Urothelium cell line (cell line): ENCODE results near the gene LTBP1.
"Not testable (repeated sequence)": the region's sequence is repeated elsewhere in the genome, so short reads cannot be mapped to it uniquely, and the experiment has no call there.

Experiments
- DNase-seq: peaks from one replicate; pipeline ENCODE4 v3.0.0; 2011; ENCODE audit warnings: low spot score, mixed read lengths
- FAIRE-seq: peaks from 2 replicates; lab custom pipeline; 2011; peaks lifted over from hg19 to GRCh38; lab: Jason Lieb, UNC

LTBP1 gene

DNA sequence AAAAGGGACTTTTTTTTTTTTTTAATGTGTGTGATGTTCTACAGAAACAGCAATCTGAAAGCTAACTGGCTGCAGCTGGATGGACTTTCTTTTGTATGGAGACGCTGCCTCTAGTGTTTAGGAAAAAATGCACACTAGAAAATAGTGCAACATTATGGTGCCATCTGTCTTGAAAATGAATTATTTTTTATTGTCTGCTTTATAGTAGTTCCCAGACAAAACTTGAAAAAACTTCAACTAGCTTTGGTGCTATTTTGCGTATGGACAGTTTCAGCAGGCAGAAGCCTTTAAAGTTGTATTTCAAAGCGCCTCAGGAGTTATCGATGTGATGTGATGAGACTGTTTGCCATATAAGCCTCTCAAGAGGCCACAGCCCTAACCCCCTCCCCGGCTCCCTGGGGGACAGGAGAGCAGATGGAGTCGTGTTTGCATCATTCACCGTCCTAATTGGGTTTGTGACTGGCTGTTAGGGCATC lies 86.9 kb downstream of the LTBP1 start:
- FAIRE-seq = no peak

DNA sequence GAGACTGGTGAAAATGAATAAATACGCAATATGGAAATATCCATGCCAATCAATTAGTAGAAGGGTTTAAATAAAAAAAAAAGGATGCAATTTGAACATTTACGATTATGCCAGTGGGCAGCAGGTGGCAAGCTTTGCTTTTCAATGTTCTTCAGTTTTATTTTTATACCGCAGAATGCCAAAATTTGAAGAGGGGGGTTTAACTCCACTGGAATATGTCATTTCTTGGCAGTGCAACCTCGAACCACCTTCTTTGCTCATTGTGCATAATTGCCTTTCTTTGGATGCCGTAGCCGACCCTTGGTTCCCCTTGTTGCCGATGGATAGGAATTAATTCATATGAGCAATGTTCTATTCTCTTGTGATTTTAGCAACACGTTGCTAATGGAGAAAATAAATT lies 88.0 kb downstream of the LTBP1 start:
- DNase-seq = no peak
- FAIRE-seq = no peak

More for the DNA sequence above, 86.9 kb downstream of the LTBP1 start:
- no peak for DNase-seq

DNA sequence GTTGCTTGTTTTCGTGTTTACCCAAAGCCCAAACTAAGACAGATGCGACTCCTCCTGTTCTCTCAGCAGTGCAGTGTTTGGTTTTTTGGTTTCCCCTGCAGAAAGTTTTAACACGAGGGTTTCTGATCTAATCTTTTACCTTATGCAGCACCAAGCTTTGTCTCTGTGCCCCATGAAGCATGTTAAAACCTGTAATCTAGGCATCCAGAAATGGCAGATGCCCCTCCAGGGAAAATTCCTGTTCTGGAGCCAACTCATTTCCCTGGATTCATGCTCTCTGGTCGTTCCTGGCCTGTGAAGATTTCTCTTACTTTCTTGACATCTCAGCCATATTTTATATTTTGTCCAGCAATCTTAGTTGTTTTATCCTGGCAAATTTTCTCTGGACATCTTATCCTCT lies 91.5 kb downstream of the LTBP1 start:
- DNase-seq (no peak), FAIRE-seq (no peak)

DNA sequence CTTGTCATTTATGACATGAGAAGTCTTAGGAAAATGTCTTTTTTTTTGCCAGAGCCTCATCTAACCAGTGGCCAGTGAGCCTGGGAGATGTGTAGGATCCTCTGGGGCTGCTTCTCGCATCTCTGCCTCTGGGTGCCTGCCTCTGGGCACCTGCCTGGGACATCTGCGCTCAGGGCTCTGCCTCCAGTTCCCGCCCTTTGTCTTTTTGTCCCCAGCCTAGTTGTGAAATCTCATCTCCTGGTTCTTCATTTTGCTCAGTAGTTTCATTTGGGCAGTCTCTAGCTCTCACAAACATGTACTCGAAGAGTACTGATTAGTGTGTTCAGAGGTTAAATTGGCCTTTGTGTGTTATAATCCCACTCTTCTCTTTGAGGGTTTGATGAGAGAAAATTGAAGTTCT lies 92.0 kb downstream of the LTBP1 start:
- DNase-seq = no peak
- FAIRE-seq = no peak

DNA sequence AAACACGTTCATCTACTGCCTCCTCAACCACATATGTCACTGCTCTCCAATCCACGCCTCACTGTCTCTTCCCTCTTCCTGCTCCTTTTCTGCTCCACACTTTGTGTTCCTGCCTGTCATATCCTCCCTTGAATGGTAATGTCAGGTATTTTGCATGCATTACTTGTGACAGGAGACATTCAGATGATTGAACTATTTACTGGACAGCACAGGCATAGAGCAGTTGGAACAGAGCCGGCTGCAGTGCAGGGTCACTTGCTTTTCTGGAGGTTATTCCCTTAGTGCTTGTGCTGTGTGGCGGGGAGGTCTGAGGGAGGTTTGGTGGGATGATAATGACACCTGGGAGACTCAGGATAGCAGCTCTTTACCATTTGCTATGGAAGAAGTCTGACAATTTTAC lies 93.8 kb downstream of the LTBP1 start:
- DNase-seq (no peak), FAIRE-seq (peak; percentile 73)

DNA sequence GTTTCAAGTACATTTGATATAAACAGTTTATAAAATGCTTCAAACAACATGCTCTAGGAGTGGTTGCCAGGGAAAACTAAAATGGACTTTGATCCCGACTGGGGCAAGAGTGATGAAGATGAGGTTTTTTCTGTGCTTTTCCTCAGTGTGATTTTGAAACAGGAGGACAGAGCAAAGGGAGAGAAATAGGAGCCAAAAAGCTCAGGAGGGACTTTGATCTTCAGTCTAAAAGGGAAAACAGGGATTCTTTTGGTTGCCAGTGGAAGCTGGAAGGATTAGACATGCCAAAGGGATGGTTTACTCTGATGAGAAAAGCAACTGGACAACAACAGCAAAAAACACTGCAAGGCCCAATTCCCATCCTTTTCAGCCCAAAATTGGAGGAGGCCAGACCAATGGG lies 95.5 kb downstream of the LTBP1 start:
- FAIRE-seq (no peak), DNase-seq (no peak)

DNA sequence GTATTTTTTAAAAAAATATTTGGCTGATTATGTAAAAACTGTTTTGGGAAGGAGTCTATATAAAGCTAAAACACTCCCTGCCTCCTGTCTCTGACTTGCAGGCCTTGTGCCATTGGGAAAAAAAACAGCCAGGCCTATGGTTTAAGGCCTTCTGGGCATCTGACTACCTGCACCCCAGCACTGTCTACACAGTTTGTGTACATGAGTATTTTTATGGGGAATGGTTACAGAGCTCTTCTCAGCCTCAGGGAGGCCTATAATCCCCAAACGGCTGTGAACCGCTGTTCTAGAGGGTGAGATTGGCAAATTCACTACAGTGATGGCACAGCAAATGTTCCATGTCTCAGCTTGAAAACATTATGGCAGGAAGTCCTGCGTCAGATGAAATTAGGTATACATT lies 96.1 kb downstream of the LTBP1 start:
- no peak for DNase-seq
- no peak for FAIRE-seq

DNA sequence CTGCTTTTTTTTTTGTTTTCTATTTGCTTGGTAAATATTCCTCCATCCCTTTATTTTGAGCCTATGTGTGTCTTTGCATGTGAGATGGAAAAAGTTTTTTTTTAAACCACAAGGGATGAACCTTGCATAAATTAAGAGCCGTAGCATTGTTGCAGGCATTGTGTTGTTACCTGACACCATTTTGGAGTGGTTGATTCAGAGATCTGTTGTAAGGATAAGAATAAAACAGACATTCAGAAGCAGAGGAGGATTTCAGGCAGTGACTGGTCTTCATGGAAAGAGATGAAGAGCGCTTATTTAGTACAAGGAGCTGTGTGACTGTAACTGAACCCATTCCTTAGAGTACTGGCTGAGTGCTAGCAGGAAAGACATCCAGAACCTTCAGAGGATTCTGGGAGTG lies 101.2 kb downstream of the LTBP1 start:
- DNase-seq (no peak), FAIRE-seq (no peak)

DNA sequence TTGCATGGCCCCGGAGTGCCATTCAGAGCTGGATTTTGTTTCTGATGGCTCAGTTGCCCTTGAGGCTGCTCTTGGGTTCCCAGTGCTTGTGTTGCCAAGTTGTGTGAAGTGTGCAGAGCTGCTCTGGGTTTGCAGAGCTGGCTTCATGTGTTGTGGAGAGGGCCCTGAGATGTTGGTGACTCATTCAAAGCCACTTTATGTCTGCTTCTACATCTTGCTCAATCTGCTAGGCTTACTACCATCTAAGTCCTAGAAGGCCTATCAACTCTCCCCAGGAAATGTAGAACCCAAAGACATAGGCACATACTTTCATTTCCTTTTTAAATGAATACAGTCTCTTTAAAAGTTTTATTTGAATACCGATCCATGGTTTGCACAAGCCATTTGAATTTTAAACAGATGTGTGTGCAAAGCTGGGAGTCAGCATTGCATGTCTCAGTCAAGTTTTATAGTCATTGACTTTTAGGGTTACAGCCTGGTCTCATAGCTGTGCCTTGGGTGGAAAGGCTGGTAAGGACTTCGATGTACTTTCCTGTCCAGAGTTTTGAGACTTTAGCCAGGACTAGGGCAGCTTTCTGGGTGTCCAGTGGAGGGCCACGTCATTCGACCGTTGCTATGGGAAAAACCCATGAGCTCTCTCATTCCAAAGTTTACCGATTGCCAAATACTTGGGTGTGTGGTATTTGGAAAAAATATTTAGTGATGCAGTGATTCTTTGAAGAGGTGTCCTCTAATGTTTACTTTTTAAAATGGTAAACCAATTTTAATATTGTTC lies 105.0 kb downstream of the LTBP1 start:
- DNase-seq (no peak), FAIRE-seq (no peak)

DNA sequence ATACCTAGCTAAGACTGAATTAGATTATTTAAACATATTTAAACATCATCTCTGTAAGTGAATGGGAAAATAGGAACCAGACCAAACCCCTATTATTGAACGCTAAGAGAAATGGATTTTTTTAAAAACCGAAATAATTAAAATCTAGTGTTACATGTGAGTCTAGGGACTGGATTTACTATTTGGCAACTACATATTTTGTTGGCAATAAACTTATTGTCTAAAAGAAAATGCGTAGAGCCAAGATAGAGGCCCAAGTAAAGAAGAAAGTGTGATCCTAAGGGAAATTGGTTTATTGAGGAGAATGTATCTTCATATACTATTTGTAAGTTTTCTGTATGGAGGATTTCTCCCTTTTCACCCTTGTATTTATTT lies 105.6 kb downstream of the LTBP1 start:
- FAIRE-seq (no peak), DNase-seq (no peak)

DNA sequence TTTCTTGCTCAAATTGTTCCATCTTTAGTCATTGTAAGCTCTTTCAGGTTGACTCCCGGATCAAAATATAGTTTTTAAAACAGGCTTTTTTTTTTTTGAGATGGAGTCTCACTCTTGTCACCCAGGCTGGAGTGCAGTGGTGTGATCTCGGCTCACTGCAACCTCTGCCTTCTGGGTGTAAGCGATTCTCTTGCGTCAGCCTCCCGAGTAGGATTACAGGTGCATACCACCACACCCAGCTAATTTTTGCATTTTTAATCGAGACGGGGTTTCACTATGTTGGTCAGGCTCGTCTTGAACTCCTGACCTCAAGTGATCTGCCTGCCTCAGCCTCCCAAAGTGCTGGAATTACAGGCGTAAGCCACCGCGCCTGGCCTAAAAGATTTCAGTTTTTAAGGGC lies 106.0 kb downstream of the LTBP1 start:
- not testable (repeated sequence) for DNase-seq, FAIRE-seq

DNA sequence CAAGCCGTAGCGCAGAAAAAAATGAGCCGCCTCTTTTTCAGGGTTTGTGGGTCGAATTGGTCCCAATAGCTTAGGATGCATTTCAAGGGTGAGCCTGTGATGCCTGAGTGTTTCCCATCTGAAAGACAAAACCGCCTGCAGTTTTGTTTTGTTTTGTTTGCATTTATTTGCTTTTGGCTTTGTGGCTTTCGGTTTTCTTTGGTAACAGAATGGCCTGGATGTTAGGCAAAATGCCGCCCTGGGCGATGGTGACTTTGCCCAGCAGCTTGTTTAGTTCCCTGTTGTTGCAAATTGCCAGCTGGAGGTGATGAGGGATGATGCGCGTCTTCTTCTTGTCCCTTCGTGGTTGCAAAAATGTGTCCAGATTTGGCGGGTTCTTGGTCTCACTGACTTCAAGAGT lies 109.4 kb downstream of the LTBP1 start:
- DNase-seq (no peak), FAIRE-seq (no peak)

DNA sequence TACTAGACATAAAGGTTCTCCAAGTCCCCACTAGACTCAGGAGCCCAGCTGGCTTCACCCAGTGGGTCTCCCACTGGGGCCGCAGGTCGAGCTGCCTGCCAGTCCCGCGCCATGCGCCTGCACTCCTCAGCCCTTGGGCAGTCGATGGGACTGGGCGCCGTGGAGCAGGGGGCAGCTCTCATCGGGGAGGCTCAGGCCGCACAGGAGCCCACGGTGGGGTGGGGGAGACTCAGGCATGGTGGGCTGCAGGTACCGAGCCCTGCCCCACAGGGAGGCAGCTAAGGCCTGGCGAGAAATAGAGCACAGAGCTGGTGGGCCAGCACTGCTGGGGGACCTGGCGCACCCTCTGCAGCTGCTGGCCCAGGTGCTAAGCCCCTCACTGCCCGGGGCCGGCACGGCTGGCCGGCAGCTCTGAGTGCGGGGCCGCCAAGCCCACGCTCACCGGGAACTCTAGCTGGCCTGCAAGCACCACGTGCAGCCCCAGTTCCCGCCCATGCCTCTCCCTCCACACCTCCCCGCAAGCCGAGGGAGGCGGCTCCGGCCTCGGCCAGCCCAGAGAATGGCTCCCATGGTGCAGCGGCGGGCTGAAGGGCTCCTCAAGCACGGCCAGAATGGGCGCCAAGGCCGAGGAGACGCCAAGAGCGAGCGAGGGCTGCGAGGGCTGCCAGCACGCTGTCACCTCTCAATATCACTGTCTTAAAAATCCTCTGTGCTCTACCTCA lies 110.7 kb downstream of the LTBP1 start:
- FAIRE-seq, DNase-seq: not testable (repeated sequence)

DNA sequence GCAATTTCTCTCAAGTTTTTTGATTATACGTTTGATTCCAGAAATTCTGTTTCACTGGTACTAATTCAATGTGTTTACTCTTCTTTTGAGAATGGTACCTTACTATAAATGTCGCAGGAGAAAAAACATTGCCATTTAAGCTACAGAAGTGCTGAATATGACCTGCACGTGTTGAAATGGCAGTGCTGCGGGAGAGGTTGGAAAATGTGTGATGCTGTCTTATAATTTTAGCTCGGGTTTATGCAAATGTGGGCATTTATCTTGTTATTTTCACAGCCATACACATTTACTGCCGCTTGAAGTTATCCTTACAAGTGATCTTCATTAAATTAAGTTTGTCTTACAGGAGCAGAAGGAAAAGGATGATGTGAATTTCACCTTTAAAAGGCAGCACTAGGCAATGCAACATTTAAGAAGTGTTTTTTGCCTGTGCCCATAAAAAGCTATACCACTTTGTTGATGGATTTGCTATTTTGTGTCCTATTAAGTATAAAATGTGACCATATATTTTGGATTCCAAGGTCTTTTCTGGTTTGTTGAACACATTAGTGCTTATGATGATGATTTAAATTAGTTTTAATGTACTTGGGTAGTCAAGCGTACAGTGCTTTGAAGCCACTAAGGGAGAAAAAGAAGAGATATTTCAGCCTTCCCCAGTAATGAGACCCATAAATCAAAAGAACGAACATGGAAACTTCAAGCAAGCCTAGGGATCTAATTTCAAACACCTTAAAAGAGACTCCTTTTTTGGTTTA lies 112.1 kb downstream of the LTBP1 start:
- FAIRE-seq (no peak), DNase-seq (no peak)

DNA sequence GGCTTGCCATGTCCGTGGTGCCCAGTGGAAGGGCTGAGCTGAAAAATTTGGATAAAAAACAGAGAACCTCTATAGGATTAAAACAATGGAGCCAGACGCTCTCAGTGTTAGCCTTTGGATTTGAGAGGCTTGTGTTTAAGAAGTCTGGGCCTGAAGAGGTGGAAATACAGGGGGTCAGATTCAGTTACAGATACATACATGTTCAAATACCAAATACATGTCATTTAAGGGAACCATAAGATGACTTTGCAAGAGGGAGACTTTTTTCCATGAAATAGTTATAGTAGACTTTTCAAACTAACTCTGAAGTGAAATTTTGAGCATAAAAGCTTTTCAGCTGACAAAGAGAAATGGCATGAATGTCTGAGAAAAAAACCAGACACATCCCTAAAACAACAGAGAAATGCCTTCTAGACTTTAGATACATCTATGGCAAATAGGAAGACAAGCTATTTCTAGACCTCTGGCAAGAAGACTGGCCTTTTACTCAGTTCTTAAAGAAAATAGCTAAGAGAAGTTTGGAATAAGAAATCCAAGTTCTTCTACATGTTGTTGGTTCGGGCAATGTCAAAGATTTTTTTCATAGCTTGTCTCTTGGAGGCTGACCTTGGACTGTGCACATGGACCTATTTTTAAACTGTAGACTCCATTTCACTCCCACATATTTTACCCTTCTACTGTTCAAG lies 112.9 kb downstream of the LTBP1 start:
- no peak for FAIRE-seq
- DNase-seq = no peak

DNA sequence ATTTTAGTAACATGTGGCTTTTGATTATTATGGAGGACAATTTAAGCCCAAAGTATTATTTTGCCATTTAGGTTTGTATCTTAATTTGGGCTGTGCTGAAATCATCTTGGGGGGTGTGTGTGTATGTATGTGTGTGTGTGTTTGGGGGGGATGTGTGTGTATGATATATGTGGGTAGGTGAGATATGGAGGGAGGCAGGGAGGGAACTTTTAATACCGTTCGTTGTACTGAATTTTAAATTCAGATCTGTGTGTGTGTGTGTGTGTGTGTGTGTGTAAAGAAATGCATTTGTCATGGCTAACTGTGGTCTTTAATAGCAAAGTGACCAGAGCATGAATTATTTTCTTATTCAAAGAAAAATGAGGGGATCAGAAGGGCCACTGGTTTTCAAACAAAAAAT lies 113.7 kb downstream of the LTBP1 start:
- DNase-seq (no peak), FAIRE-seq (no peak)

DNA sequence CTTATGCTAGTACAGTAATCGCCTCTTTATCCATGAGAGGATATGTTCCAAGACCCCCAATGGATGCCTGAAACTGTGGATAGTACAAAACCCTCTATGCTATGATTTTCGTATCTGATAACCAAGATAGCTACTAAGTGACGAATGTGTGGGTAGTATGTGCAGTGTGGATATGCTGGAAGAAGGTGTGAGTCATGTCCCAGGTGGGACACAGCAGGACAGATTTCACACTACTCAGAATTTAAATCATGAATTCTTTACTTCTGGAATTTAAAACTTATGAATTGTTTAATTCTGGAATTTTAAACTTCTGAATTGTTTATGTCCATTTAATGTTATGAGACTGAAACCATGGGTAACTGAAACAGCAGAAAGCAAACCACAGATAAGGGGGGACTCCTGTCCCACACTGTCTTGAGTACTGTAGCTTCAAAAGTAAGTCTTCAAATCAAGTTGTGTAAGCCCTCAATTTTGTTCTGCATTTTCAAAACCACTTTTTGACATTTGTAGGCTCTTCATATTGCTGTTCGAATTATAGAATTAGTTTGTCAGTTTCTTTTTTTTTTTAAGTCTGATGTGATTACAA lies 116.0 kb downstream of the LTBP1 start:
- FAIRE-seq (no peak), DNase-seq (no peak)

DNA sequence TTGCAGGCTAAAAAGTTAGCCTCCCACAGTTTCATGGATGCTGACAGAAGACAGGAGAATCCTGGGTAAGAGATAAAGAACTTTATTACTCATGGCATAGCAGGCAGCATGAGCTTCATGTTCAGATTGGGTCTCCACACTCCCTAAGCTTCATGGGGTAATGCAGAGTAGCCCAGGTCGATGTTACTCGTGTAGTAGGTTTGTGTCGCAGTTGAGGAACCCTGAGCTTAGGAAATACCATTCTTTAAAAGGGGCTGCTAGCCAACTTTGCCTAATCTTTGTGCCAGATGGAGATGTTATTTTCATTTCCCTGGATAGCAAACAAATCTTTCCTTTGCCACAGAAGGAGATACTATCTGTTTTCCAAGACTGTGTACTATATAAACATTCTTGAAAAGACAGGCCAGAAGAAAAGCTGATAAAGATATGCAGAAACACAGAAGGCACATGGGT lies 117.6 kb downstream of the LTBP1 start:
- no peak for DNase-seq
- FAIRE-seq = no peak

DNA sequence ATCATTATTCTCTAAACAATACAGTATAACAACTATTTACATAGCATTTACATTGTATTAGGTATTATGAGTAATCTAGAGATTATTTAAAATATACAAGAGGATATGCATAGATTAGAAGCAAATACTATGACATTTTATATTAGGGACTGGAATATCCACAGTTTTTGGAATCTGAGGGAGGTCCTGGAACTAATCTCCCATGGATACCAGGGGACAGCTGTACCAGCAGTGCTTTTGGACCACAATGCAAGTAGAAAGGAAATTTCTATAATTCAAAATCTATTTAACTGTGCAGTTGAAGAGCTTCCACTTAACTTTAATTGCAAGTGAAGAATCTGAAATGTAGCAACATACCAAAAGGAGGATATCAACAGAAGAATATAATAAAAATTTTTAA lies 120.8 kb downstream of the LTBP1 start:
- FAIRE-seq (no peak), DNase-seq (no peak)

DNA sequence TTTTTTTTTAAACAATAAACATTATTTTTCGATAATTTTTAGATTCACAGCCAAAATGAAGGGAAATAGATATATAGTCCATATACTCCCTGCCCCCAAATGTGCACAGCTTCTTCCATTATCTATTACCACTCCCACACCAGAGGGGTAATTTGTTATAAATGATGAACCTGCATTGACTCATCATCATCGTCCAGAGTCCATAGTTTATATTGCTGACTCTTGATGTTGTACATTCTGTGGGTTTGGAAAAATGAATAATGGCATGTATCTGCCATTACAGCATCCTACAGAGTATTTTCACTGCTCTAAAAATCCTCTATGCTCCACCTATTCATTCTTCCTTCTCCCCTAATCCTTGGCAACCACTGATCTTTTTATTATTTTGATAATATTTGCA lies 121.5 kb downstream of the LTBP1 start:
- no peak for DNase-seq
- FAIRE-seq = no peak
